ENCODE measurements around the gene FER.
"Not testable (repeated sequence)": the region's sequence is repeated elsewhere in the genome, so short reads cannot be mapped to it uniquely, and the experiment has no call there.

FER gene

GRCh38 chr5:108801301-108801700 lies 53.6 kb downstream of the FER start:
- DNase-seq, result no peak

GRCh38 chr5:108801776-108802175 lies 54.1 kb downstream of the FER start:
- DNase-seq, result no peak

- no peak for DNase-seq
Observed at GRCh38 chr5:108810717-108811116, 63.0 kb downstream of the FER start.

GRCh38 chr5:108813673-108814072 lies 66.0 kb downstream of the FER start:
- DNase-seq, result no peak

GRCh38 chr5:108814551-108814950 lies 66.9 kb downstream of the FER start:
- no peak for DNase-seq

GRCh38 chr5:108818613-108819272 lies 71.0 kb downstream of the FER start:
- DNase-seq, result no peak

GRCh38 chr5:108820983-108821382 lies 73.3 kb downstream of the FER start:
- DNase-seq, result no peak

GRCh38 chr5:108822211-108822947 lies 74.7 kb downstream of the FER start:
- no peak for DNase-seq

- DNase-seq, result no peak
Observed at GRCh38 chr5:108827131-108827530, 79.4 kb downstream of the FER start.

- DNase-seq, result no peak
Observed at GRCh38 chr5:108830705-108831276, 83.1 kb downstream of the FER start.

GRCh38 chr5:108836492-108836891 lies 88.8 kb downstream of the FER start:
- DNase-seq, result no peak

GRCh38 chr5:108842260-108842941 lies 94.7 kb downstream of the FER start:
- DNase-seq, result not testable (repeated sequence)

- DNase-seq, result not testable (repeated sequence)
Observed at GRCh38 chr5:108851129-108851528, 103.4 kb downstream of the FER start.

- no peak for DNase-seq
Observed at GRCh38 chr5:108857905-108858304, 110.2 kb downstream of the FER start.

- DNase-seq, result no peak
Observed at GRCh38 chr5:108858959-108859358, 111.3 kb downstream of the FER start.

- DNase-seq, result no peak
Observed at GRCh38 chr5:108862211-108862610, 114.5 kb downstream of the FER start.

GRCh38 chr5:108866097-108866496 lies 118.4 kb downstream of the FER start:
- not testable (repeated sequence) for DNase-seq

GRCh38 chr5:108867656-108868055 lies 120.0 kb downstream of the FER start:
- no peak for DNase-seq

- no peak for DNase-seq
Observed at GRCh38 chr5:108869066-108869465, 121.4 kb downstream of the FER start.

- no peak for DNase-seq
Observed at GRCh38 chr5:108876451-108876850, 128.8 kb downstream of the FER start.

GRCh38 chr5:108878756-108879155 lies 131.1 kb downstream of the FER start:
- no peak for DNase-seq

- DNase-seq, result no peak
Observed at GRCh38 chr5:108881133-108881532, 133.4 kb downstream of the FER start.

- DNase-seq, result no peak
Observed at GRCh38 chr5:108884736-108885135, 137.0 kb downstream of the FER start.

- no peak for DNase-seq
Observed at GRCh38 chr5:108898257-108898656, 150.6 kb downstream of the FER start.
